HG03575 (cell line): ENCODE data around the gene MTNR1A.

Experiments
- ATAC-seq: cut with Tn5 transposase; IDR thresholded peaks from one replicate; pipeline ENCODE4 v1.9.1; 2021; ENCODE audit not compliant: unreplicated experiment, insufficient number of reproducible peaks, low FRiP score; ENCODE audit errors: extremely low read depth

MTNR1A gene

DNA sequence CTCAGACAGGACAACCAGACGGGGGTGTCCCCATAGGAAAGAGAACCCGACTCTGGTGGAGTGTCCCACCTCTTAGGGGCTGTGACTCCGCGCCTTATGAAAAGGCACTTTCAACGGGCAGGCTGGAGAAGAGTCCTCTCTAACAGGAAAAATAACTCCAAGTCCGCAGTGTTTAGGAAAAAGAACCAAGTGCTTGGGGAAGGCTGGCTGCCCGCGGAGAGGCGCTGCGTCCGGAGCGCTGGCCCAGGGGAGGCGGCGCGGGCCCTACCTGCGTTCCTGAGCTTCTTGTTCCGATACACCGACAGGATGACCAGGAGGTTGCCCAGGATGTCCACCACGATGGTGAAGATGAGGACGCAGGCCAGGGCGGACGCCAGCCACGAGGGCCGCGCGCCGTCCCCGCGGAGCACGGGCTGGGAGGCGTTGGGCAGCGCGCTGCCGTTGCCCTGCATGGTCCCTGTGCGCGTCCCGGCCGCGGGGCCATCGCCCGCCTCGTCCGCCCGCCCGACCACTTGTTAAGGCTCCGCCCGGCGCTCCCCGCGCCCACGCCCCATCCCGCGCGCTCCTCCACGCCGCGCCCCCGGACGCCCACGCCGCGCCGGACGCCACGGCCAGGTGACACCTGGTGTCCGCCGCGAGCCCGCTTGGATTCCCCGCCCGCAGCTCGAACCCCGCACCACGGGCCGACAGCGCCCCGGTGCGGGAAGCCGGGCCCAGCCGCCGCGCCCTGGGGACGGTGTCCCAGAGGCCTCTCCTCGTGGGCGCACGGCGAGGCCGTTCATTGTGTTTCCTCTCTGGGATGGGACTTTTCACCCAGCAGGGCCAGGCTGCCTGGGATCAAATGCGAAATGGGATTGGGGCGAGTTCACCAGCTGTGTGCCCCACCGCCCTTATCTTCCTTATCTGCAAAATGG is at the start of gene MTNR1A:
Gene MTNR1A (minus strand): TSS at position 654 of the 914 bp plus-strand sequence. CDS start 202 bp downstream, at position 452.
- no peak for ATAC-seq

DNA sequence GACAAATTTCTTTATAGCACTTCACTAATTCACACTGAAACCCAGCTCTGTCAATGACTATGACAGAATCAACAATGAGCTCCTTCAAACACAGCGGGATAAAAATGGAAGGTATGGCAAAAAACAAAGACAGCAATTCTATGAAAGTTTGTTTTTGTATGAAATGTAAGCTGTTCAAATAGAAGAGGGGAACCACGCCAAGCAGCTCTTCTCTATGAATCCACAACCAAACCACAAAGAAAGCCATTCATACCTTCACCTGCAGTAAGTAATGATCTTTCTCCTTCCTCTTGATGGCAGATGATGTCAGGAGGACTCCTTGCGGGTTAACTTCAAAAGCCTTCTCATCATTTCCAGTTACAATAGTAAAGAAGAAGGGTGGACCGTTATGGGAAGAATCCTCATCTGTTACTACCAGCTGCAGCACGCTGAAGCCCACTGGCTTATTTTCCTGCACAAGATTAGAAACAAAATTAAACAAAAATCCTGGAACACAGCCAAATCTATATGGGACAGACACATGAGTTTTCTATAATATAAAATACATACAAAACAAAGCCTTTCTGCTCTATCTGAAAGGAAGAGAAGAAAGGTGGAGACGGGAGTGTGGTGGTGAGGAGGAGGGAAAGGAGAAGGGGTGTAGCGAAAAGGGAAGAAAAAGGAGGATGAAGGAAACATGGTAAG is 48.9 kb upstream of the MTNR1A start:
- no peak for ATAC-seq

DNA sequence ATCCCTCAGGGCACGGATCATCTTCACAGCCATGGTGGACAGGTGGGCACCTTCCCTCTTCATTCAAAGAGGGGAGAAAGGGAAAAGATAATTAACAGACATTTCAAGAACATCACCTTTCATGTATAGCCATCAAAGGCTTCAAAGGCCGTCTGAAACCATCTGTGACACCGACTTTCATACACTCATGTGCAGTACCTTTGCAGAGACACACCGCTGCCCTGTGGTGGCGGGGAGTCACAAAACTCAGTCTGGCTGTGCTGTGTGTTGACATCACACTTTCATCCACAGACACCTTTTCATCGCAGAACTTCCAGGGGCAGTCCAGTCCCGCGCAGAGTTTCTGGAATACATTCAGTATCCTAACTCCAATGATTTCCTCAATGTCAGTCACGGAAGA is 47.6 kb upstream of the MTNR1A start:
- ATAC-seq, result no peak

DNA sequence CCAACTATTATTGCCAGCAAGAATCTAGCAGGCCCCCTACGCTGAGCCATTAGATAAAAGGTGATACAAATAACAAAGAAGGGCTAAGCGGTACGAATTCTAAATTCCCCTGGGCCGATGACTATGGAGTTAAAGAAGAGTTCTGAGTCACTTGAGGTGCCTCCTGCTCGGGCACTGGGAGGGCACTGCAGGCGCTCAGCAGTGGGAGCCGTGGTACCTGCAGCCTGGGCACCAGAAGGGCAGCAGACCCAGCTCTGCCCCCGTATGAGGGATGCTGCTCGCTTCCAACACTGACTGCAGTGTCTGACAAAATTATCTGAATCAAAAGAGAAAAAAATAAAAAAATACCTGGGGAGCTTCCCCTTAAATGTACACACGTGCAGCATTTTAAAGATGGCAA is 44.1 kb upstream of the MTNR1A start:
- no peak for ATAC-seq

DNA sequence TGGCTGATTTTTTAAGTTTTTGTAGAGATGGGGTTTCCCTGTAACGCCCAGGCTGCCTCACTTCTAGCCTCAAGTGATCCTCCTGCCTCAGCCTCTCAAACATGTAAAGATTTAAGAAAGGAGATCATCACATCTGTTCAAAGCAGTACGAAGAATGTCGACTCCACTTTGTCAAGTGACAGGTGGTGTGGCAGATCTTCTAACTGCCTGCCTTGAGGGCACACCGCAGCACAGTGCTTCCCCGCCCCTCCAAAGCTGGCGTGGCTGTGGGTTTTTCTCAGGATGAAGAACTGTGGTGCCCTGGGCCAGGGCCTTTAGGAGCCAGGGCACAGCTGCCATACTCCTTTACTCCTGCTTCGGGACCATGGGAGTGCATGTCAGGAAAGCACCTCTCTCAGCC is 43.3 kb upstream of the MTNR1A start:
- ATAC-seq, result no peak

DNA sequence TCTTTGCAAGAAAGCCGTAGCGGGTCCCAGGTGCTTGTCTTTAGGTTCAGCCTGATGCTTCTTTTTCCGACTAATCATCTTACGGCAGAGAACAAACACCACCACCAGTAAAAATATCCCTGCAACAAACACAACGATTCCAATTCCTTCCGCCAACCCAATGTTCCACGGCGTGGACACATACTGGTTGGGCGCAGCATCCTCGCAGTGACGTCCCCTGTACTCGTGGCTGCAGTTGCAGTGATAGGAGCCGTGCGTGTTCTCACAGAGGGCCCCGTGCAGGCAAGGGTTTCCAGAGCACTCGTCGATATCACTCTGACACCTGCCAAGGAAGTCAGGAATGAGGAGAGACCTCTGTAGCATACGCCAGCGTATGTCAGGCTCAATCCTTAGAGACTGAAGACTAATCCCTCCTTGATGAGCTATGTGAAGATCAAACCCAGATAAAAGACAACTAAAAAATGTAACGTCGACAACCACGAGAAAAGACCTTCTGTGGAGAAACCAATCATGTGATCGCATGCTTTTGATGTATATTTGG is 41.6 kb upstream of the MTNR1A start:
- no peak for ATAC-seq

DNA sequence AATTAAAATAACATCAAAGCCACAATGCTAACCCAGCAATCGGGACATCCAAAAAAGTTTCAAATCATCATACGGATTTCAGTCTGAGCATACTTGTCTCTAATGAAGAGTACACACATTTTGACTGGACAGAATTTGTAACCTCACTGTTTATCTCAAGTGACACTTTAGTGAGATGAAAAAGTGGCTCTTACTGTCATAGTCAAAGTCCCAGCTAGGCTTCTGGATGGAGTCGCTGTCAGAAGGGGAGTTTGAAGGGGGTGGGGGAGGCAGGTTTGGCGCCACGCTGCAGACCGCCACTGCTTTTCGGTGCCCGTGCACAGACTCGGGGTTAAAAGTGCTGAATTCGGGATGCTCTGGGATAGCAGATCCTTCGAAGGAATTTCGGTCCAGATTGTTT is 41.0 kb upstream of the MTNR1A start:
- no peak for ATAC-seq

DNA sequence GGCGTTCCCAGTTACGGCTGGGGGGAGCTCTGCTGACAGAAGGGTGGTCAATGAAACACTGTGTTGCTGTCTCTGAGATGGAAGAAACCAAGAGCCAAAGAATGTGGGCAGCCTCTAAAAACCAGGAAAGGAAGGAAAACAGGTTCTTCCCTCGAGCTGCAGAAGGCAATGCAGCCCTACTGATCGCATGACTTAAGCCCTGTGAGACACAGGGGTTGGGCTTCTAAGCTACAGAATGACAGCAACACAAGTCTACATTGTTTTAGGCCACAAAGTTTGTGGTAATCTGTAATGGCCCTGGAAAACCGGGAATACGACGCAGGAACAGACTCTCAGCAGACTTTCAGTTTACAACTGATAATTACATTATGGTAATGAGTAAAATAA is 38.2 kb upstream of the MTNR1A start:
- no peak for ATAC-seq

DNA sequence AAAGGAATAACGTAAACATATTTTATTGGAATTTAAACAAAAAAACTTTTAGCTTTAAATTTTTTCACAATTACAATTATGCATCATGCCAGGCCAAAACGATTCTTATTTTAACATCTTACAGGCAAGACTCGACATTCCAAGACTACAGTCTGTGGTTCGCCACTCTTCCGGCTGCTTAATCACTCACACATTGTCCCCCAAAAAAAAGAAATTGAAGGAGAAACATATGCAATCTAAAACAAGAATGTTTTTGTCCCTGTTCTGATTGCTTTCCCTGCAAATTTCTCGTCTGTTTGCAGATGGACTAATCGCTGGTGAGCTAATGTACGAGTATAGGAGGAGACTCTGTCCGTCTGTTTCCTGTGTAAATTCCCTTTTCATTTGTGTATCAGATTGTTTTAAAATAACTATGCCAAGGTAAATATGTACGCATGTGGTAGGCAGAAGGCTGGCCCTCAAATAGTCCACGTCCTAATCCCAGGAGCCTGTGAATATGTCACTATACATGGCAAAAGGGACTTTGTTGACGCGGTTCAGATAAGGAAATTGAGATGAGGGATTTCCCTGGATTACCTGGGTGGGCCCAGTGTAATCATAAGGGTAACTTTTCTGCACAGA is 37.7 kb upstream of the MTNR1A start:
- no peak for ATAC-seq

DNA sequence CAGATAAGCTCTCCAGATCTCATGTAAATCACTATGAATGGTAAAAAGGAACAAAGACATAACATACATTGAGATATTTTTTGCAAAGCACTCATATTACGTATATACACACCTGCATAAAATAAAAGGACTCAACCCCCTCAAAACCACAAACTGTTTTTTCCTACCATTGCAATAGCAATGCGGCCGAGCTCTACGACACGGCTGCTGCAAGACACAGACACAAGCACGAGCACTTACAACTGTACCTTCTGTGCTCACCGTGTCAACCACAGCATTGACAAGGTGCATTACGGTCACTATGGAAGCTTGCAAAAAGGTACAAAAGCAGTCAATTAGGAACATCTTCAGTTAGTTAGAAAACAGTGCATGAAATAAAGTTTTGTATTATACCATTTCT is 37.1 kb upstream of the MTNR1A start:
- ATAC-seq, result no peak

DNA sequence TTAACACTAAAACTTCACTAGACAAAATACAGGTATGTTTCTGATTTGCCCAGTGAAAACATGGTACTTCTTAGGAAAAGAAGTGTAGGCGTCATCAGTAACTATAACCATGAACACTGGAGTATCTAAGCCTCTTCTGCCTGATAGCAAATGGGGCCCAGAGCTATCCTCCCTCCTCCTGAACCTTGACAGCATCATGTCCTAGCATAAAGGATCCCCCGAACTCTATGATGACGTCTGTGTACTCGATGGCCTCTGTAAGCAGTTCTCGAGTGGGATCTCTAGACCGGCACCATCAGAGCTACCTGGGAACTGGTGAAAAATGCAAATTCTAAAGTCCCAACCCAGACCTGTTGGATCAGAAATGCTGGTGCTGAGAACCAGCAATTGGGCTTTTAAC is 36.3 kb upstream of the MTNR1A start:
- ATAC-seq, result no peak

DNA sequence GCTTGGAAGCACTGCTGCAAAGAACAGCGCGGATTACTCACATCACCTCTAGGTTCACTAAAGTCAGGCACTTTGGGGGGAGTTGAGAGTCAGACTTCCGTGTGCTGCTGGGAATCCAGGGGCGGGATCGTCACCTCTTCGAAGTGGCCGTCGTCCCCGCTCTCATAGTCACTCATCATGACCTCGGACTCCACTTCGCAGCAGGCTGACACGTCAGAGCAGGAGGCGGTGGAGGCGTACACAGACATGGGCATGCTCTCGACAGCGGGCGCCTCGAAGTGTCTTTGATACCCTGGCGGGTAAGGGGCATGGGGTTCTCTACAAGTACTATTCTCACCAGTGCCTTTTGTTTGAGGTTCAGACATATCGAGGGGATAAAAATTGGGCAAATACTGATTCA is 33.1 kb upstream of the MTNR1A start:
- no peak for ATAC-seq

DNA sequence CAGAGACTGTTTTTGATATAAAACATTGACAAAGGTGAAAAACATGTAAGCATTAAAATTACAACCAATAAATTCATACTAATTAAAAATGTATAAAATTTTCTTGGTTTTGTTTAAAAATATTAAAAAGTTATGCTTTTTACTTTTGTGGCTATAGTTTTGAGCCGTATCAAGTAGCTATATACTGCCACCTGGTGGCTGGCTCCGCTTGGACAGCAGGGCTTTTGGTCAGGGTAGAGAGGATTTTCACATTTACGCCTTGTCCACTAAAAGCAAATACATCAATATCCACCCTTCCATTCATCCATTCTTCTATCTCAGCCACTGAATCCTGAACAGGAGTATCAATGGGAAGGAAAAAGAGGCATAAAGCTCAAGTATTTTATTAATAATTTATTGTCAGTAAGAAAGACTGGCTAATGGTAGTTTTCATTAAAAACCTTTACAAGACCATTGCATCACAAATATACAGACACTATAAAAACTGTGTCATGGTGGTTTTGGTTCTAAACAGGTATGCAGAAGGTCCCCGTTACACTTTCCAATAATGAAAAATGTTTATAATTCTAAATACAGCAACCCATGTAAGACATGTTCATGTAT is 32.1 kb upstream of the MTNR1A start:
- no peak for ATAC-seq

DNA sequence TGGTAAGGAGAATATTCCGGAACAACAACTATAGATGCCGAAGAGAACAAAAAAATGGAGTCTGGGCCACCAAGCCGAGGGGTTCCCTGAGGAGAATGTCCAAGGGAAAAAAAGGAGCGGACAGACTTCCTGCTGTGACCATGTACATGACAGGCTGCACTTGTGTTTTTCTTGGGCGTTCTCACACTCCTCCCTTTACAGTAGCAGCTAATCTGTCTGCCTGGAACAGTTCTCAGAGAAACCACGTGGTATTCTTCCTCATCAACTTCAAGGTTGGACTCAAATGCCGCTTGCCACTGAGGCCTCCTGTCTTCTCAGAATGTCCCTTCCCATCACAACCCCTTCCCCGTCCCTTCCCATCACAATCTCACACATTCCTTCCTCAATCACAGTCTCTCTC is 30.8 kb upstream of the MTNR1A start:
- ATAC-seq, result no peak

DNA sequence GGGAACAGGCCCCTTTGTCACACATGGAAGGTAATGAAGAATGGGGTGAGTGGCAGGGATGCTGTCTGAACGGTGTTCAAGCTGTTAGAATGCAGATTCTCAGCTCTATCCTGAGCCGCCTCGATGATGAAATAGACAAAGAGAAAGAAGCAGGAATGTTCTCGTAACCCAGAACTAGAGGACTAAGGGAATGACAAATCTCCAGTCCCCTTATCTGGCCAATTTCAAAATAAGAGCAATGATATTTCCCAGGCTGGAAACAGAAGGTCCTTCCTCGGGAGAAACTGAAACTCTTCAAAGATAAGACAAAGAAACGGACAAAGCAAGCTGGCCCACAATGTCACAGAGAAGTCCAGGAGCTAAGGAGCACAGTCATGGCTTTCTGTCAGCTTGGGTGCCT is 29.5 kb upstream of the MTNR1A start:
- ATAC-seq, result no peak

DNA sequence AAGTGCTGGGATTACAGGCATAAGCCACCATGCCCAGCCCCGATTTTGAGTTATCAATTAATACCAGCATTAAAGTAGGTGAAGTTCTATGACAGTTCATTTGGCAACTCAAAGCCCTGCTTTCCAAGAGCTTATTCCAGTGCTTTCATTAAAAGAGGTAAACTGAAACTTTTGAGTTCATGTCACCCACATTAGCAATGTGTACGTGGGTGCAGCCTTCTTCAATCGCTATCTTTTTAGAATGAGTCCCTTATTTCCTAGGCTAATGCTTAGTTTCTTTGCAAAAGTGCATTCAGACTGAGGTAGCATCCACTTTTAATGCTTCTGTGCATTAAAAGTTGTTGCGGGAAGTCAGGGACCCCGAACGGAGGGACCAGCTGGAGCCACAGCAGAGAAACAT is 26.1 kb upstream of the MTNR1A start:
- ATAC-seq, result no peak

DNA sequence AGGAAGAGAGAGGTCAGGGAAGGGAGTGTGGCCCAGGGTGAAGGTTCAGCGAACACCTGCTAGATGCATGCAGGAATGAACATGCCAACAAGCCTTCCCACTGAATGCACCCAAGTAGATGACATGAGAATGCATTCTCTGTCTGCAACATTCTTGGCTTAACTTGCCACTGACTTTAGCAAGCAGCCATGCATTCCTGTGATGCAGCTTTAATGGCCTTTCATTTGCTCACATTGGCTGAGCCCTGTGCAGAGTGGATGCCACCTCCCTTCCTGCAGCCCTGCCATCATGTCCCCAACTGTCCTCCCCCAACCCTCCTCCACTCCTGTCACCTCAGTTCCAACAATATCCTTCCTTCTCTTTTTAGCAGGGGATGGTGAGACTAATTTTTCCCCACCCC is 25.3 kb upstream of the MTNR1A start:
- ATAC-seq, result no peak

DNA sequence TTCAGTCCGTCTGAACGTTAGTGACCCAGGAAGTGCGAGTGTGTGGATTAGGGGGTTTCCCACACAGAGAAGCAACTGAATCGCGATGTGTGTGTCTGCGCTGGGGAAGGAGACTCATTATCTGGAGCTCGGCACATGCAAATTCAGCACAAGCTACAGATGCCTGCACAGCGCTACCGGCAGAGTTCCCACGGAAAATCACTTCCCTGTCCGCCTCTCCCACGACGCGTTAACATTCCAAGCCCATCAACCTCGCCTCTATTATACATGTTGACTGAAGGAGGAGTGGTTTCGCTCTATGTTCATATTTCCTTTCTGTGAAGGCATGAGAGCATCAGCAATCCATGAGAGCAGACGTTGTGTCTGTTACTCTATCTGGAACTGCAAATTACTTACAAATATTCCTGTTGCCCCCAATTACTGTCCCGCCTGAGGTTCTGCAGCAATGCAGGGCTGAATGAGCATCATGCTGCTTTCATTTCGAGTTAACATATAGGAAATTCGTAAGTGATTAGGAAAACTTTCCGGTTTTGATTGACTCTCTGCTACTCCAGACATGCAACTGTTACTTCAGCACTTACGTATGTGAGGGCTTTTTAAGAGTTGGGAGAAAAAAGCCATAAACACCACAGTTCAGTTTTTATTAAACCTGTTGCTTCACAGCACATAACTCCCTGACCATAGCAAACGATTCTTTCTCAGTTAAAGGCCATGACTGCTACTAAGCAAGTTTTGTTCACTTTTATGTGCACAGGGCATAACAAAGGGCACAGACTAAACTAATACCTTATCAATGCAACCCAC is 15.0 kb upstream of the MTNR1A start:
- ATAC-seq, result no peak
